Activated B cell treated with CpG ODN at 0.5 μM for 24 hours (primary cell): ENCODE measurements around the gene CST1. TPM values are rescaled to one million over a fixed set of nuclear protein-coding genes. Genes with fewer than 3 reads are reported as not detected.
"Not testable (repeated sequence)": the region's sequence is repeated elsewhere in the genome, so short reads cannot be mapped to it uniquely, and the experiment has no call there.

Experiments
- ATAC-seq: fragments of 200-7000 bp; cut with Tn5 transposase; one replicate; pipeline ENCODE4 v1.10.0; 2021; ENCODE audit warnings: low read depth, mild to moderate bottlenecking, moderate library complexity
- CTCF ChIA-PET: fragments of 350-600 bp; sonication (Branson Sonifier 250); formaldehyde crosslinking; loops from one replicate; lab custom pipeline; 2021; ENCODE audit warnings: antibody characterized with exemption; lab: Charles Lee
- POLR2A ChIA-PET: fragments of 350-600 bp; sonication (Branson Sonifier 250); formaldehyde crosslinking; loops from one replicate; lab custom pipeline; 2021; ENCODE audit warnings: antibody characterized with exemption; lab: Charles Lee
- DNase-seq: peaks from one replicate; pipeline ENCODE4 v3.0.0; 2022
- H3K27ac Mint-ChIP-seq: one replicate; pipeline ENCODE4 v1.8.0; 2020; ENCODE audit warnings: mixed read lengths
- H3K27me3 Mint-ChIP-seq: one replicate; pipeline ENCODE4 v1.8.0; 2021; ENCODE audit warnings: mixed read lengths
- H3K36me3 Mint-ChIP-seq: one replicate; pipeline ENCODE4 v1.8.0; 2021; ENCODE audit warnings: low read depth, mixed read lengths
- H3K4me1 Mint-ChIP-seq: one replicate; pipeline ENCODE4 v1.8.0; 2021; ENCODE audit warnings: mixed read lengths
- H3K4me3 Mint-ChIP-seq: one replicate; pipeline ENCODE4 v1.8.0; 2020; ENCODE audit warnings: mild to moderate bottlenecking, mixed read lengths
- H3K9me3 Mint-ChIP-seq: one replicate; pipeline ENCODE4 v1.8.0; 2020; ENCODE audit warnings: mixed read lengths
- intact Hi-C: fragments of 100-400 bp; cut with micrococcal nuclease; formaldehyde crosslinking; loops from one replicate; pipeline ENCODE4 v1.15.1; 2024
- total RNA-seq: library from RNA; stranded (reverse); gene quantifications from 2 replicates; pipeline ENCODE4 v1.2.3, GENCODE V29; 2022
- TF ChIP-seq, protein P1 (sequence below): fragments of 200-600 bp; IDR thresholded peaks from one replicate; pipeline ENCODE4 v1.8.0; 2022; ENCODE audit warnings: antibody characterized with exemption, mild to moderate bottlenecking

The CST1 gene
- total RNA-seq, 1 donor from 2014 or later = not detected

DNA sequence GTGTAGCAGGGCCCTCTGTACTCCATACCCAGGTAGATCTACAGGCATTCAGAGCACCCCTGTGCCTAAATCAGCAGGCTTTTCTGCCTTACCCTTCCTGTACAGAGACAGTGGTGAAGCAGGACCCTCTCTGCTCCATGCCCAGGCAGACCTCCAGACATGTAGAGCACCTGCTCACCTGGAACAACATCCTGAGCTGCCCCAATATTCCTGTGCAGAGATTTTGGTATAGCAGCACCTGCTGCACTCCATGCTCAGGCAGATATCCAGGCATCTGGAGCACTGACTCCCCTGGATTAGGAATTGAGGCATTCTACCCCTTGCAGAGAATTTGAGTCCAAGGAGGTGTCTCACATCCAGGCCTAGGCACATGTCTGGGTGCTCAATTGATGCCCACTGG is 12.6 kb upstream of the CST1 start:
- Mint-ChIP-seq H3K36me3 (no peaks in the 10 kb centered on the region), H3K4me1 (no peaks in the 10 kb centered on the region)
- POLR2A ChIA-PET = no interaction called here

DNA sequence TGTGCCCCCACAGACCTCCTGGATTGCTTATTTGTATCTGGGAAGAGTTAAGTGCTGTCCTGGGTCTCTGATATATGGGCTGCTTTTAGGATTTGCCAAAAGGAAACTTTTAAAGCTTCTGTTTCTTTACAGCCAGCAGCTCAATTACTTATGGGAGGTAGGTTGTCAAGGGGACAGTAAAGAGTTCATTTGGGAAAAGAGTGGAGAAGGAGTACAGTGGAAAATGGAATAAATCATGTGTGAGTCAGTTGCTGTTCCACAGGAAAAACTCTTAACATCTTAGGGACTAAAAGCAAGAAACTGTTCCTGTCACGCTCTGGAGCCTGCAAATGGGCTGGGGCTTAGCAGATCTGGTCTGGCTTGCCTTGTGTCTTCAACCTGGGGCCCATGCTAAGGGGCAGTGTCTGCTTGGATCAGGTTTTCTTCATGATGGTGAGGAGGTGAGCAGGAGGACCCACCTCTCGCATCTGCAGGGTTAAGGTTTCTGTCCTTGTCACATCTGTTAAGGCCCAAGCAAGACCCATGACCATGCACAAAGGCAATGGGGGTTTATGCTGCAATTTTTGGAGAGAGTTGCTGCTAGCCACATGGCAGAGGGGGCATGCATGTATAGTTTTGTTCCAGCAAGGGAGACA is 8.7 kb upstream of the CST1 start:
- Mint-ChIP-seq H3K9me3 (no peaks in the 10 kb centered on the region), H3K4me3 (no peak overlapping the region), H3K36me3 (no peaks in the 10 kb centered on the region), H3K27me3 (no peaks in the 10 kb centered on the region), H3K4me1 (no peaks in the 10 kb centered on the region), H3K27ac (no peak overlapping the region)
- POLR2A ChIA-PET = no interaction called here
- no peak for DNase-seq
- CTCF ChIA-PET = no interaction called here
- TF ChIP-seq, protein P1, sequence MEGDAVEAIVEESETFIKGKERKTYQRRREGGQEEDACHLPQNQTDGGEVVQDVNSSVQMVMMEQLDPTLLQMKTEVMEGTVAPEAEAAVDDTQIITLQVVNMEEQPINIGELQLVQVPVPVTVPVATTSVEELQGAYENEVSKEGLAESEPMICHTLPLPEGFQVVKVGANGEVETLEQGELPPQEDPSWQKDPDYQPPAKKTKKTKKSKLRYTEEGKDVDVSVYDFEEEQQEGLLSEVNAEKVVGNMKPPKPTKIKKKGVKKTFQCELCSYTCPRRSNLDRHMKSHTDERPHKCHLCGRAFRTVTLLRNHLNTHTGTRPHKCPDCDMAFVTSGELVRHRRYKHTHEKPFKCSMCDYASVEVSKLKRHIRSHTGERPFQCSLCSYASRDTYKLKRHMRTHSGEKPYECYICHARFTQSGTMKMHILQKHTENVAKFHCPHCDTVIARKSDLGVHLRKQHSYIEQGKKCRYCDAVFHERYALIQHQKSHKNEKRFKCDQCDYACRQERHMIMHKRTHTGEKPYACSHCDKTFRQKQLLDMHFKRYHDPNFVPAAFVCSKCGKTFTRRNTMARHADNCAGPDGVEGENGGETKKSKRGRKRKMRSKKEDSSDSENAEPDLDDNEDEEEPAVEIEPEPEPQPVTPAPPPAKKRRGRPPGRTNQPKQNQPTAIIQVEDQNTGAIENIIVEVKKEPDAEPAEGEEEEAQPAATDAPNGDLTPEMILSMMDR = no peak
- ATAC-seq = no peak
- intact Hi-C loops = no loop called here

More for the DNA sequence above, 12.6 kb upstream of the CST1 start:
- DNase-seq = no peak
- no peak overlapping the region for H3K4me3 Mint-ChIP-seq
- TF ChIP-seq, protein P1 = no peak
- H3K9me3 Mint-ChIP-seq = no peaks in the 10 kb centered on the region
- CTCF ChIA-PET = no interaction called here
- no peak for ATAC-seq
- intact Hi-C loops = no loop called here
- no peak overlapping the region for H3K27ac Mint-ChIP-seq
- no peaks in the 10 kb centered on the region for H3K27me3 Mint-ChIP-seq

DNA sequence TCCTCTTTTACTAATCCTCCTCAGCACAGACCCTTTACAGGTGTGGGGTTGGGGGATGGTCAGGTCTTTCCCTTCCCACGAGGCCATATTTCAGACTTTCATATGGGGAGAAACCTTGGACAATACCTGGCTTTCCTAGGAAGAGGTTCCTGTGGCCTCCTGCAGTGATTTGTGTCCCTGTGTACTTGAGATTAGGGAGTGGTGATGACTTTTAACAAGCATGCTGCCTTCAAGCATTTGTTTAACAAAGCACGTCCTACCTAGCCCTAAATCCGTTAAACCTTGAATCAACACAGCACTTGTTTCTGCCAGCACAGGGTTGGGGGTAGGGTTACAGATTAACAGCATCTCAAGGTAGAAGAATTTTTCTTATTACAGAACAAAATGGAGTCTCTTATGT is 6.1 kb upstream of the CST1 start:
- DNase-seq, intact Hi-C loops, H3K4me3 Mint-ChIP-seq, H3K27me3 Mint-ChIP-seq, H3K4me1 Mint-ChIP-seq, POLR2A ChIA-PET, H3K36me3 Mint-ChIP-seq, H3K27ac Mint-ChIP-seq, CTCF ChIA-PET, H3K9me3 Mint-ChIP-seq, ATAC-seq: not testable (repeated sequence)

DNA sequence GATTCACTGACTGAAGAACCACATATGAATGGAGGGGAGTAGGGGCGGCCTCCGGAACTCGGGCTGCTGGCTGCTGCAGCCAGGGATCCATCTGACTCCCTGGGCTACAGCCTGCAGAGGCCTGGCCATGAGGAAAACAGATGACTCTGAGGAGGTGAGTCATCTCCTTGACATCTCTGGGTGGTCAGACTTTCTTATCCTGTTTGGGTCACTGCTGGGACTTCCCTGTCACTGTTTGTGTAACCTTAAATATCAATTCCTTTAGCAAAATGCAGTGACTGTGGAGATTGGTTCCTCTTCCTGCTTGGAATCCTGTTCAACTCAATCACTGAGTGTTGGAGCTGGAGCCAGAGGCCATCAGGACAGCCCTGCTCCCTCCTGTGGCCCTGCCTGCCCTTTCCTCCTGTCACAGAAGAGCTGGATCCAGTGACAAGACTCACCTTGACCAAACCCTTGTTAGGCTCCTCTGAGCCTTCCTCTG is 4.4 kb upstream of the CST1 start:
- POLR2A ChIA-PET, H3K36me3 Mint-ChIP-seq, H3K4me1 Mint-ChIP-seq: not testable (repeated sequence)

DNA sequence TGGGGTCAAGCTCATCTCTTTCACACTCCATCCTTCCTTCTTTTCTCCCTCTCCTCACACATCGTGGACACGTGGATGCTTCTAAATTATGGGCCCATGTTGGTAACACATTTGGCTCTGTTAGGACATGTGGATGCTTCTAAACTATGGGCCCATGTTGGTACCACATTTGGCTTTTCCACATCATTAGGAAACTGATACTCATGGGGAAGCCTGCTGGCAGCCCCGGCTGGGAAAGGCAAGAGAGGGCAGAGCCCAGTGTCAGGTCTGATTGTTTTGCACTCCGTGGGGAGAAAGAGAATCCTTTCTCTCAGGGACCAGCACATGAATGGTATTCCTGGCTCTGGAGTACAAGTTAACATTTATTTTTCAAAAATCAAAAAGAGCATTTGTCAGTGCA is 4.0 kb upstream of the CST1 start:
- ChIA-PET CTCF (no interaction called here), POLR2A (no interaction called here)
- ATAC-seq (no peak), DNase-seq (no peak)
- TF ChIP-seq, protein P1 = no peak
- Mint-ChIP-seq H3K4me3 (no peak overlapping the region), H3K9me3 (no peaks in the 10 kb centered on the region), H3K27ac (no peak overlapping the region), H3K4me1 (no peaks in the 10 kb centered on the region), H3K27me3 (peaks cover 2% of the 10 kb centered on the region), H3K36me3 (no peaks in the 10 kb centered on the region)
- intact Hi-C loops = no loop called here

More for the DNA sequence above, 4.4 kb upstream of the CST1 start:
- ATAC-seq, H3K27me3 Mint-ChIP-seq, intact Hi-C loops, H3K4me3 Mint-ChIP-seq, DNase-seq, H3K9me3 Mint-ChIP-seq, CTCF ChIA-PET, H3K27ac Mint-ChIP-seq: not testable (repeated sequence)

DNA sequence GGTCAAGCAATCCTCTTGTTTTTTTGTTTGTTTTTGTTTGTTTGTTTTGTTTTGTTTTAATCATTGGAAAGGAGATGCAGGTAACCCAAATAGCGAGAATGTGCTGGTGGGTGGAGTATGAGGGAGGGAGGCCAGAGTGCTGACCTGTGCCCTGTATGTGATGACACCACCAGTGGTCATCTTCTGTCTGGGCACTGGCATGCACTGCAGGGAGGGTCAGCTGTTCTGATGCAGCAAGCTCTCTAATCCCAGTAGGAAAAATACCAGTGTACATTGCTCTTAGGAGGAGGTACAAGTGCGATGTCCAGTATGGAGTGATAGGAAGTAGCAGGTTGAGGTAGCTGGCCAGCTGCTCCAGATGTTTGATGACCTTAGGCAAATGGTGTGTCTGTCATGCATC is 2.9 kb upstream of the CST1 start:
- Mint-ChIP-seq H3K4me3 (no peak overlapping the region), H3K27ac (no peak overlapping the region), H3K36me3 (no peaks in the 10 kb centered on the region), H3K27me3 (peaks cover 2% of the 10 kb centered on the region), H3K9me3 (no peaks in the 10 kb centered on the region), H3K4me1 (no peaks in the 10 kb centered on the region)
- ChIA-PET POLR2A (no interaction called here), CTCF (no interaction called here)
- DNase-seq (no peak), ATAC-seq (no peak)
- TF ChIP-seq, protein P1 = no peak
- intact Hi-C loops = no loop called here
